Central memory CD8-positive, alpha-beta T cell (primary cell): ENCODE measurements around the gene RASGRP2.

ENCODE experiments used
- ATAC-seq: fragments of 150-1000 bp; cut with Tn5 transposase; replicated peaks from 2 replicates; pipeline ENCODE4 v1.10.0; 2022; ENCODE audit warnings: mild to moderate bottlenecking, moderate FRiP score, moderate number of reproducible peaks; ENCODE audit not compliant: poor library complexity, severe bottlenecking; ENCODE audit errors: extremely low read depth
- DNase-seq, 2 donors: peaks; one replicate each; pipeline ENCODE4 v3.0.0; 2021; ENCODE audit warnings: low spot score in 2 of 2
- H3K27ac Mint-ChIP-seq: one replicate; pipeline ENCODE4 v1.8.0; 2022; ENCODE audit warnings: low read depth, mild to moderate bottlenecking, moderate library complexity, mixed read lengths
- H3K27me3 Mint-ChIP-seq: one replicate; pipeline ENCODE4 v1.8.0; 2022; ENCODE audit warnings: mixed read lengths
- H3K36me3 Mint-ChIP-seq: one replicate; pipeline ENCODE4 v1.8.0; 2022; ENCODE audit warnings: mild to moderate bottlenecking, moderate library complexity, mixed read lengths; ENCODE audit not compliant: insufficient read depth
- H3K4me1 Mint-ChIP-seq: one replicate; pipeline ENCODE4 v1.8.0; 2022; ENCODE audit warnings: mixed read lengths
- H3K4me3 Mint-ChIP-seq: one replicate; pipeline ENCODE4 v1.8.0; 2022; ENCODE audit warnings: mild to moderate bottlenecking, moderate library complexity, mixed read lengths
- H3K9me3 Mint-ChIP-seq: one replicate; pipeline ENCODE4 v1.8.0; 2022; ENCODE audit warnings: mixed read lengths

Gene RASGRP2

GRCh38 chr11:64723907-64724862, 19.8 kb downstream of the RASGRP2 start:
- Mint-ChIP-seq H3K27ac (peak overlapping the region; percentile 22), H3K27me3 (peaks cover 35% of the 10 kb centered on the region), H3K36me3 (peaks cover 23% of the 10 kb centered on the region), H3K4me1 (peaks cover 10% of the 10 kb centered on the region), H3K9me3 (no peaks in the 10 kb centered on the region), H3K4me3 (peak overlapping the region; percentile 58)
- ATAC-seq (no peak), DNase-seq (no peak)

- peak within 1 kb of the TSS; percentile 78 for H3K27ac Mint-ChIP-seq
- DNase-seq (peak; percentile 70 to 82), ATAC-seq (peak; percentile 92)
- H3K4me3 Mint-ChIP-seq: peak within 1 kb of the TSS; percentile 58
- peaks cover 44% of the 10 kb centered on the region for H3K27me3 Mint-ChIP-seq
- peaks cover 15% of the 10 kb centered on the region for H3K36me3 Mint-ChIP-seq
- peaks cover 10% of the 10 kb centered on the region for H3K4me1 Mint-ChIP-seq
- H3K9me3 Mint-ChIP-seq: no peaks in the 10 kb centered on the region
Measured at GRCh38 chr11:64723117-64723906, 20.6 kb downstream of the RASGRP2 start, which contains the start of gene NRXN2. NRXN2 (minus strand) TSS chr11:64723197; CDS start chr11:64713699, 9,498 bp downstream.

- peaks cover 10% of the 10 kb centered on the region for H3K4me1 Mint-ChIP-seq
- H3K27ac Mint-ChIP-seq: peak overlapping the region; percentile 78
- ATAC-seq (no peak), DNase-seq (no peak)
- peaks cover 53% of the 10 kb centered on the region for H3K27me3 Mint-ChIP-seq
- H3K36me3 Mint-ChIP-seq: peaks cover 7% of the 10 kb centered on the region
- no peaks in the 10 kb centered on the region for H3K9me3 Mint-ChIP-seq
- H3K4me3 Mint-ChIP-seq: peak overlapping the region; percentile 58
Measured at GRCh38 chr11:64722141-64723065, 21.5 kb downstream of the RASGRP2 start.

GRCh38 chr11:64721359-64721699, 22.6 kb downstream of the RASGRP2 start:
- H3K4me1 Mint-ChIP-seq: peaks cover 10% of the 10 kb centered on the region
- H3K27me3 Mint-ChIP-seq: peaks cover 63% of the 10 kb centered on the region
- peaks cover 3% of the 10 kb centered on the region for H3K36me3 Mint-ChIP-seq
- ATAC-seq: no peak
- no peaks in the 10 kb centered on the region for H3K9me3 Mint-ChIP-seq
- DNase-seq: no peak
- no peak overlapping the region for H3K27ac Mint-ChIP-seq
- H3K4me3 Mint-ChIP-seq: no peak overlapping the region

- DNase-seq (no peak), ATAC-seq (no peak)
- Mint-ChIP-seq H3K4me3 (no peak overlapping the region), H3K36me3 (peaks cover 3% of the 10 kb centered on the region), H3K9me3 (no peaks in the 10 kb centered on the region), H3K27ac (no peak overlapping the region), H3K4me1 (peaks cover 10% of the 10 kb centered on the region), H3K27me3 (peaks cover 69% of the 10 kb centered on the region)
Measured at GRCh38 chr11:64720640-64721358, 23.1 kb downstream of the RASGRP2 start.

GRCh38 chr11:64720167-64720566, 23.8 kb downstream of the RASGRP2 start:
- H3K4me3 Mint-ChIP-seq: no peak overlapping the region

GRCh38 chr11:64719406-64719805, 24.5 kb downstream of the RASGRP2 start:
- H3K9me3 Mint-ChIP-seq: no peaks in the 10 kb centered on the region
- no peaks in the 10 kb centered on the region for H3K4me1 Mint-ChIP-seq
- H3K4me3 Mint-ChIP-seq: no peak overlapping the region
- H3K27me3 Mint-ChIP-seq: peaks cover 83% of the 10 kb centered on the region
- no peak overlapping the region for H3K27ac Mint-ChIP-seq
- H3K36me3 Mint-ChIP-seq: peaks cover 3% of the 10 kb centered on the region
- DNase-seq (no peak), ATAC-seq (no peak)

More at GRCh38 chr11:64720167-64720566, 23.8 kb downstream of the RASGRP2 start:
- DNase-seq (no peak), ATAC-seq (no peak)
- peaks cover 4% of the 10 kb centered on the region for H3K4me1 Mint-ChIP-seq
- no peak overlapping the region for H3K27ac Mint-ChIP-seq
- H3K36me3 Mint-ChIP-seq: peaks cover 1% of the 10 kb centered on the region
- no peaks in the 10 kb centered on the region for H3K9me3 Mint-ChIP-seq
- H3K27me3 Mint-ChIP-seq: peaks cover 75% of the 10 kb centered on the region

GRCh38 chr11:64718780-64719124, 25.2 kb downstream of the RASGRP2 start:
- H3K36me3 Mint-ChIP-seq: peaks cover 3% of the 10 kb centered on the region
- no peak for DNase-seq
- H3K4me1 Mint-ChIP-seq: no peaks in the 10 kb centered on the region
- no peak overlapping the region for H3K27ac Mint-ChIP-seq
- no peaks in the 10 kb centered on the region for H3K9me3 Mint-ChIP-seq
- ATAC-seq: no peak
- no peak overlapping the region for H3K4me3 Mint-ChIP-seq
- peaks cover 89% of the 10 kb centered on the region for H3K27me3 Mint-ChIP-seq

GRCh38 chr11:64718084-64718779, 25.7 kb downstream of the RASGRP2 start:
- ATAC-seq: no peak
- H3K4me1 Mint-ChIP-seq: no peaks in the 10 kb centered on the region
- H3K9me3 Mint-ChIP-seq: no peaks in the 10 kb centered on the region
- H3K27me3 Mint-ChIP-seq: peaks cover 90% of the 10 kb centered on the region
- peak overlapping the region; percentile 22 for H3K27ac Mint-ChIP-seq
- DNase-seq: no peak
- no peak overlapping the region for H3K4me3 Mint-ChIP-seq
- H3K36me3 Mint-ChIP-seq: peaks cover 3% of the 10 kb centered on the region

GRCh38 chr11:64717268-64717578, 26.7 kb downstream of the RASGRP2 start:
- Mint-ChIP-seq H3K36me3 (peaks cover 3% of the 10 kb centered on the region), H3K27ac (no peak overlapping the region), H3K4me1 (peaks cover under 1% of the 10 kb centered on the region), H3K4me3 (no peak overlapping the region), H3K27me3 (peaks cover 87% of the 10 kb centered on the region), H3K9me3 (no peaks in the 10 kb centered on the region)
- DNase-seq (no peak), ATAC-seq (no peak)

- Mint-ChIP-seq H3K9me3 (no peaks in the 10 kb centered on the region), H3K4me3 (no peak overlapping the region), H3K4me1 (peaks cover 6% of the 10 kb centered on the region), H3K27me3 (peaks cover 87% of the 10 kb centered on the region), H3K27ac (no peak overlapping the region), H3K36me3 (peaks cover 2% of the 10 kb centered on the region)
- no peak for DNase-seq
- no peak for ATAC-seq
Measured at GRCh38 chr11:64716473-64717267, 27.3 kb downstream of the RASGRP2 start.
